GM12891 (cell line): ENCODE data around the gene KCNJ10.
"Not testable (repeated sequence)": the region's sequence is repeated elsewhere in the genome, so short reads cannot be mapped to it uniquely, and the experiment has no call there.

Experiments used
- DNase-seq: peaks from one replicate; pipeline ENCODE4 v3.0.0; 2011; ENCODE audit warnings: low spot score; ENCODE audit not compliant: insufficient read length
- FAIRE-seq: peaks from 2 replicates; lab custom pipeline; 2011; peaks lifted over from hg19 to GRCh38; lab: Jason Lieb, UNC
- PAX5 ChIP-seq: IDR thresholded peaks from 2 replicates; pipeline ENCODE4 v1.6.1; 2011; ENCODE audit warnings: low read length, moderate library complexity, mild to moderate bottlenecking; ENCODE audit not compliant: insufficient read depth, severe bottlenecking
- POLR2A ChIP-seq: IDR thresholded peaks from 2 replicates; pipeline ENCODE4 v1.6.1; 2011; ENCODE audit warnings: low read depth, low read length, control low read depth
- POLR2AphosphoS5 ChIP-seq: IDR thresholded peaks from 2 replicates; pipeline ENCODE4 v1.6.1; 2011; ENCODE audit warnings: low read depth, low read length, control low read depth
- POU2F2 ChIP-seq: IDR thresholded peaks from 2 replicates; pipeline ENCODE4 v1.6.1; 2011; ENCODE audit warnings: low read depth, mild to moderate bottlenecking, control low read depth, low read length, moderate library complexity
- SPI1 ChIP-seq: IDR thresholded peaks from 2 replicates; pipeline ENCODE4 v1.6.1; 2011; ENCODE audit warnings: low read depth, low read length, control low read depth
- TAF1 ChIP-seq: IDR thresholded peaks from 2 replicates; pipeline ENCODE4 v1.6.1; 2011; ENCODE audit warnings: low read depth, low read length, control low read depth

The KCNJ10 gene

GRCh38 chr1:160052936-160053335 is 17.0 kb downstream of the KCNJ10 start:
- DNase-seq, result no peak
- no peak for TF ChIP-seq SPI1
- TF ChIP-seq POU2F2, result no peak
- TF ChIP-seq POLR2AphosphoS5, result no peak
- TF ChIP-seq PAX5, result no peak
- TF ChIP-seq POLR2A, result no peak
- no peak for TF ChIP-seq TAF1
- no peak for FAIRE-seq

- FAIRE-seq (no peak), DNase-seq (no peak)
- TF ChIP-seq POLR2A (no peak), TAF1 (no peak), POU2F2 (no peak), PAX5 (no peak), SPI1 (no peak), POLR2AphosphoS5 (no peak)
Measured at GRCh38 chr1:160050619-160051018, 19.3 kb downstream of the KCNJ10 start.

- not testable (repeated sequence) for FAIRE-seq, DNase-seq
Measured at GRCh38 chr1:160050182-160050581, 19.8 kb downstream of the KCNJ10 start.

GRCh38 chr1:160049101-160049500 is 20.9 kb downstream of the KCNJ10 start:
- no peak for TF ChIP-seq POLR2AphosphoS5
- no peak for TF ChIP-seq POLR2A
- DNase-seq (no peak), FAIRE-seq (no peak)

- no peak for DNase-seq
- TF ChIP-seq SPI1 (no peak), PAX5 (no peak), POLR2A (no peak), TAF1 (no peak), POLR2AphosphoS5 (no peak), POU2F2 (no peak)
- no peak for FAIRE-seq
Measured at GRCh38 chr1:160048335-160048734, 21.6 kb downstream of the KCNJ10 start.

GRCh38 chr1:160047111-160047991 is 22.6 kb downstream of the KCNJ10 start:
- TF ChIP-seq POU2F2 (no peak), SPI1 (peak; percentile 81)
- peak; percentile 20 for FAIRE-seq
- DNase-seq, result no peak

- no peak for DNase-seq
- peak; percentile 61 for FAIRE-seq
- TF ChIP-seq TAF1, result no peak
- no peak for TF ChIP-seq PAX5
- TF ChIP-seq POU2F2, result no peak
- no peak for TF ChIP-seq POLR2AphosphoS5
- TF ChIP-seq POLR2A, result no peak
- no peak for TF ChIP-seq SPI1
Measured at GRCh38 chr1:160046494-160047110, 23.4 kb downstream of the KCNJ10 start.

GRCh38 chr1:160045653-160046052 is 24.3 kb downstream of the KCNJ10 start:
- no peak for TF ChIP-seq TAF1
- no peak for TF ChIP-seq POU2F2
- TF ChIP-seq POLR2AphosphoS5, result no peak
- no peak for TF ChIP-seq PAX5
- no peak for TF ChIP-seq SPI1
- no peak for TF ChIP-seq POLR2A
- no peak for DNase-seq
- no peak for FAIRE-seq

GRCh38 chr1:160043543-160043942 is 26.4 kb downstream of the KCNJ10 start:
- no peak for FAIRE-seq
- DNase-seq, result no peak
- TF ChIP-seq TAF1 (no peak), POLR2AphosphoS5 (no peak), POLR2A (no peak), SPI1 (no peak), POU2F2 (no peak), PAX5 (no peak)

GRCh38 chr1:160040476-160040875 is 29.5 kb downstream of the KCNJ10 start:
- no peak for DNase-seq
- TF ChIP-seq POLR2AphosphoS5 (no peak), PAX5 (no peak), POLR2A (no peak), TAF1 (no peak), SPI1 (no peak), POU2F2 (no peak)
- FAIRE-seq, result no peak
